SU-DHL-6 (cell line): ENCODE results near the gene NEURL2.

ENCODE experiments used
- EZH2phosphoT487 ChIP-seq: fragments of 200-600 bp; sonication (generic), shearing (Covaris generic); conservative IDR thresholded peaks from 2 replicates; pipeline ENCODE4 v1.6.1; 2018; ENCODE audit warnings: mild to moderate bottlenecking, antibody characterized with exemption, low read length, moderate library complexity, mixed read lengths
- TF ChIP-seq, protein P1 (sequence below): fragments of 200-600 bp; sonication (generic); IDR thresholded peaks from one replicate; pipeline ENCODE4 v1.5.1; 2017; ENCODE audit warnings: antibody characterized with exemption, mild to moderate bottlenecking, low read length, moderate library complexity; ENCODE audit not compliant: insufficient read depth, poor library complexity, severe bottlenecking

- TF ChIP-seq, protein P1, sequence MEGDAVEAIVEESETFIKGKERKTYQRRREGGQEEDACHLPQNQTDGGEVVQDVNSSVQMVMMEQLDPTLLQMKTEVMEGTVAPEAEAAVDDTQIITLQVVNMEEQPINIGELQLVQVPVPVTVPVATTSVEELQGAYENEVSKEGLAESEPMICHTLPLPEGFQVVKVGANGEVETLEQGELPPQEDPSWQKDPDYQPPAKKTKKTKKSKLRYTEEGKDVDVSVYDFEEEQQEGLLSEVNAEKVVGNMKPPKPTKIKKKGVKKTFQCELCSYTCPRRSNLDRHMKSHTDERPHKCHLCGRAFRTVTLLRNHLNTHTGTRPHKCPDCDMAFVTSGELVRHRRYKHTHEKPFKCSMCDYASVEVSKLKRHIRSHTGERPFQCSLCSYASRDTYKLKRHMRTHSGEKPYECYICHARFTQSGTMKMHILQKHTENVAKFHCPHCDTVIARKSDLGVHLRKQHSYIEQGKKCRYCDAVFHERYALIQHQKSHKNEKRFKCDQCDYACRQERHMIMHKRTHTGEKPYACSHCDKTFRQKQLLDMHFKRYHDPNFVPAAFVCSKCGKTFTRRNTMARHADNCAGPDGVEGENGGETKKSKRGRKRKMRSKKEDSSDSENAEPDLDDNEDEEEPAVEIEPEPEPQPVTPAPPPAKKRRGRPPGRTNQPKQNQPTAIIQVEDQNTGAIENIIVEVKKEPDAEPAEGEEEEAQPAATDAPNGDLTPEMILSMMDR, result no peak
- no peak for TF ChIP-seq EZH2phosphoT487
These were observed 8.2 kb upstream of the NEURL2 start for GRCh38 chr20:45899046-45899835.
